ENCODE data around the gene GPR87. TPM values are rescaled to one million over a fixed set of nuclear protein-coding genes. Genes with fewer than 3 reads are reported as not detected.

Gene GPR87
- total RNA-seq, 1 donor from 2014 or later = not detected

DNA sequence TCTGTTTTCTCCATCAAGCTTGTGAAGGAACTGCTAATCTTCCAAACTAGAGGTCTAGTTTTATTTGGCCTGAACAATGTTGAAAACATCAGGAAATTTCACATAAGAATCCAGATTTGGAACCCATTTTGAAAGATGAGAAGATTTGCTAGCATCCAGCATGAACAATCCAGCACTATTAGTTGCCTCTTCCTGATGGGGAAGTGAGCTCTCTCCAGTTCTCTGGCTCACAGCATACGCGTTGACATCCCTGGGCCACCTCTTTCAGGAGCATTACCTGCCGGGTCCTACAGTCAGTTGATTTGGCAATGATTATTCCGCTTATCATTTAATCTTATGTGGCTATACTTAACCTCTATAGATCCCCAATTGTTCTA lies 10.9 kb downstream of the GPR87 start:
- Mint-ChIP-seq H3K27me3 (ENCODE audit: low read depth) (no peaks in the 10 kb centered on the region), H3K9me3 (peaks cover 6% of the 10 kb centered on the region), H3K4me3 (no peak overlapping the region), H3K27ac (ENCODE audit: unreplicated experiment) (no peak overlapping the region), H3K4me1 (peaks cover 15% of the 10 kb centered on the region), H3K36me3 (ENCODE audit: low read depth) (no peaks in the 10 kb centered on the region)
- TF ChIP-seq, protein P1, sequence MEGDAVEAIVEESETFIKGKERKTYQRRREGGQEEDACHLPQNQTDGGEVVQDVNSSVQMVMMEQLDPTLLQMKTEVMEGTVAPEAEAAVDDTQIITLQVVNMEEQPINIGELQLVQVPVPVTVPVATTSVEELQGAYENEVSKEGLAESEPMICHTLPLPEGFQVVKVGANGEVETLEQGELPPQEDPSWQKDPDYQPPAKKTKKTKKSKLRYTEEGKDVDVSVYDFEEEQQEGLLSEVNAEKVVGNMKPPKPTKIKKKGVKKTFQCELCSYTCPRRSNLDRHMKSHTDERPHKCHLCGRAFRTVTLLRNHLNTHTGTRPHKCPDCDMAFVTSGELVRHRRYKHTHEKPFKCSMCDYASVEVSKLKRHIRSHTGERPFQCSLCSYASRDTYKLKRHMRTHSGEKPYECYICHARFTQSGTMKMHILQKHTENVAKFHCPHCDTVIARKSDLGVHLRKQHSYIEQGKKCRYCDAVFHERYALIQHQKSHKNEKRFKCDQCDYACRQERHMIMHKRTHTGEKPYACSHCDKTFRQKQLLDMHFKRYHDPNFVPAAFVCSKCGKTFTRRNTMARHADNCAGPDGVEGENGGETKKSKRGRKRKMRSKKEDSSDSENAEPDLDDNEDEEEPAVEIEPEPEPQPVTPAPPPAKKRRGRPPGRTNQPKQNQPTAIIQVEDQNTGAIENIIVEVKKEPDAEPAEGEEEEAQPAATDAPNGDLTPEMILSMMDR (conservative IDR thresholded peaks at IDR 0.05) = no peak
- no peak for DNase-seq (ENCODE audit: low read depth, low spot score)

- TF ChIP-seq, protein P1 (conservative IDR thresholded peaks at IDR 0.05) = no peak
- peaks cover 15% of the 10 kb centered on the region for H3K4me1 Mint-ChIP-seq
- H3K36me3 Mint-ChIP-seq (ENCODE audit: low read depth) = no peaks in the 10 kb centered on the region
- no peaks in the 10 kb centered on the region for H3K27me3 Mint-ChIP-seq (ENCODE audit: low read depth)
- H3K27ac Mint-ChIP-seq (ENCODE audit: unreplicated experiment) = no peak overlapping the region
- no peak for DNase-seq (ENCODE audit: low read depth, low spot score)
- peaks cover 6% of the 10 kb centered on the region for H3K9me3 Mint-ChIP-seq
- no peak overlapping the region for H3K4me3 Mint-ChIP-seq
These were observed 11.4 kb downstream of the GPR87 start for GRCh38 chr3:151305060-151305774.

DNA sequence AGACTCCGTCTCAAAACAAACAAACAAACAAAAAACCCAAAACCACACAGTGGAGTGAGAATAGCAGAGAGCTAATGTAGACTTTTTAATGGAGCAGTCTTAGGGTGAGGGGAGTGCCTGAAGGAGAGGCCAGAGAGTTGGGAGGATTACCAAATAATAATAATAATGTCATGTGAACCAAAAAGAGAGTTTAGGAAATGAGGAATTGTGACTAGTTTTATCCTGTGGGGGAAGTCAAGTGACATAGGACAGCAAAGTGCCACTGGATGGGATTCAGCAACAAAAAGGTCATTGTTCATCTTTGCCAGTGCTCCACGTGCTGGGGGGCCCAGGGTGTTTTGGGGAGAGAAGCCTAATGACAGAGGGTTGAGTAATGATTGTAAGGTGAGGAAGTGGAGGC lies 12.9 kb downstream of the GPR87 start:
- H3K36me3 Mint-ChIP-seq (ENCODE audit: low read depth) = no peaks in the 10 kb centered on the region
- TF ChIP-seq, protein P1 (conservative IDR thresholded peaks at IDR 0.05) = no peak
- H3K4me1 Mint-ChIP-seq = peaks cover 15% of the 10 kb centered on the region
- H3K27me3 Mint-ChIP-seq (ENCODE audit: low read depth) = no peaks in the 10 kb centered on the region
- peak overlapping the region; percentile 90 for H3K27ac Mint-ChIP-seq (ENCODE audit: unreplicated experiment)
- H3K4me3 Mint-ChIP-seq = no peak overlapping the region
- peaks cover 6% of the 10 kb centered on the region for H3K9me3 Mint-ChIP-seq
- DNase-seq (ENCODE audit: low read depth, low spot score) = no peak

- no peaks in the 10 kb centered on the region for H3K27me3 Mint-ChIP-seq (ENCODE audit: low read depth)
- H3K27ac Mint-ChIP-seq (ENCODE audit: unreplicated experiment) = no peak overlapping the region
- H3K36me3 Mint-ChIP-seq (ENCODE audit: low read depth) = no peaks in the 10 kb centered on the region
- DNase-seq (ENCODE audit: low read depth, low spot score) = no peak
- no peak overlapping the region for H3K4me3 Mint-ChIP-seq
- TF ChIP-seq, protein P1 (conservative IDR thresholded peaks at IDR 0.05) = no peak
- peaks cover 15% of the 10 kb centered on the region for H3K4me1 Mint-ChIP-seq
- peaks cover 6% of the 10 kb centered on the region for H3K9me3 Mint-ChIP-seq
These were observed 14.8 kb downstream of the GPR87 start for GRCh38 chr3:151301787-151302186.

DNA sequence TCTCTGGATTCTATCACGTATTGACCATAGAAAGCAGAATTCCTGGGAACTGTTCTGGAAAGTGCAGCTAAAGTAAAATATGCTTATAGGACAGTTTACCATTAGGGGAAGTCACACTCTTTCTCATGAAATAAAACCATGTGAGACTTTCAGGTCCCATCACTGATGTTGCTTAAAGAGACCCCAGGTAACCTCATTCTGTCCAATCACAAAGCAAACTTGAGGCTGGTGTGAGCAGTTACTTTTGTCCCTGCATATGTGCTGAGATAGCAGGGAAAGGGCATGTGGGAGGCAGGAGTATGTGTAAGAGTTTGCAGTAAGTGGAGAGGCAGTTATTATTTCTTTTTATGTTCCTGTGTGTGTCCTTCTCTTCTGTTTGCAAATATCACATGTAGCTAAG lies 16.1 kb downstream of the GPR87 start:
- peaks cover 15% of the 10 kb centered on the region for H3K4me1 Mint-ChIP-seq
- H3K27me3 Mint-ChIP-seq (ENCODE audit: low read depth) = no peaks in the 10 kb centered on the region
- no peaks in the 10 kb centered on the region for H3K36me3 Mint-ChIP-seq (ENCODE audit: low read depth)
- no peak for DNase-seq (ENCODE audit: low read depth, low spot score)
- TF ChIP-seq, protein P1 (conservative IDR thresholded peaks at IDR 0.05) = no peak
- no peak overlapping the region for H3K4me3 Mint-ChIP-seq
- H3K27ac Mint-ChIP-seq (ENCODE audit: unreplicated experiment) = no peak overlapping the region
- peaks cover 6% of the 10 kb centered on the region for H3K9me3 Mint-ChIP-seq
